Gastrocnemius medialis (tissue), 4 donors: ENCODE results near the gene NT5C3B. TPM values are rescaled to one million over a fixed set of nuclear protein-coding genes. Genes with fewer than 3 reads are reported as not detected.
"Not testable (repeated sequence)": the region's sequence is repeated elsewhere in the genome, so short reads cannot be mapped to it uniquely, and the experiment has no call there.

Experiments used
- ATAC-seq, 2 donors: fragments of 150-250 bp; one replicate each; pipeline ENCODE4 v1.9.1; 2016
- DNase-seq, 2 donors: peaks; one replicate each; pipeline ENCODE4 v3.0.0-alpha.2; 2019
- H3K27ac ChIP-seq, 4 donors: fragments of 200-600 bp; sonication (generic); 1 replicate in 1 of 4; 2 replicates in 3 of 4; pipeline ENCODE4 v1.5.1; 2016 to 2018; ENCODE audit warnings: mild to moderate bottlenecking in 2 of 4, moderate library complexity in 1 of 4
- H3K27me3 ChIP-seq, 3 donors: fragments of 200-600 bp; sonication (generic) in 2 of 3; 1 replicate in 1 of 3; 2 replicates in 2 of 3; pipeline versions ENCODE4 v1.5.1 to v1.6.0; 2016 to 2019; ENCODE audit warnings: mild to moderate bottlenecking in 1 of 3, moderate library complexity in 1 of 3
- H3K36me3 ChIP-seq, 2 donors: fragments of 200-600 bp; sonication (generic) in 1 of 2; one replicate each; pipeline ENCODE4 v1.5.1; 2017 to 2018
- H3K4me1 ChIP-seq, 2 donors: fragments of 200-600 bp; sonication (generic) in 1 of 2; one replicate each; pipeline ENCODE4 v1.5.1; 2016 to 2017; ENCODE audit warnings: mild to moderate bottlenecking in 2 of 2
- H3K4me3 ChIP-seq, 4 donors: fragments of 200-600 bp; sonication (generic) in 3 of 4; 1 replicate in 1 of 4; 2 replicates in 3 of 4; pipeline ENCODE4 v1.5.1; 2016 to 2019; ENCODE audit warnings: mild to moderate bottlenecking in 2 of 4
- H3K9me3 ChIP-seq, 3 donors: fragments of 200-600 bp; sonication (generic) in 2 of 3; 1 replicate in 1 of 3; 2 replicates in 2 of 3; pipeline ENCODE4 v1.5.1; 2016 to 2019
- POLR2A ChIP-seq, 2 donors: fragments of 450-650 bp; IDR thresholded peaks; one replicate each; pipeline ENCODE4 v1.6.1; 2017; ENCODE audit warnings: antibody characterized with exemption in 2 of 2, mild to moderate bottlenecking in 2 of 2, moderate library complexity in 2 of 2
- in situ Hi-C, 4 donors: fragments of 200-750 bp; cut with MboI; loops; one replicate each; pipeline versions ENCODE4 v1.15.0 to v1.8.0; 2017; ENCODE audit warnings: low sequenced_read_pairs in 4 of 4
- intact Hi-C: fragments of 100-400 bp; cut with DNase I; formaldehyde crosslinking; loops from one replicate; pipeline ENCODE4 v1.15.1; 2023; ENCODE audit warnings: low total_unique reads
- total RNA-seq, 4 donors: library from RNA; depleted of rRNA; stranded (reverse); fragments of >200 nt; gene quantifications; one replicate each; pipeline versions ENCODE4 v1.1.0 to v1.2.3, GENCODE V29; 2016
- TF ChIP-seq, protein P1 (sequence below), 5 experiments: fragments of 450-650 bp in 3 of 5; fragments of 200-600 bp in 2 of 5; sonication (generic) in 2 of 5; IDR thresholded peaks in 4 of 5; conservative IDR thresholded peaks in 1 of 5; 1 replicate in 4 of 5; 2 replicates in 1 of 5; pipeline ENCODE4 v1.5.1; 2016 to 2019; ENCODE audit warnings: antibody characterized with exemption in 5 of 5, mild to moderate bottlenecking in 3 of 5, moderate library complexity in 3 of 5

Gene NT5C3B
- total RNA-seq, 4 donors from 2014 or later = 13.8 to 27.6 (median 23.1) TPM

- intact Hi-C loops = loop anchor here (2.0 kb wide), 2 partner anchors 28 to 54 kb away; partner anchors contain the start of genes KLHL10, NT5C3B and P3H4
- H3K4me1 ChIP-seq = peaks cover 20 to 35% of the 10 kb centered on the region in 2 donors
- TF ChIP-seq, protein P1, sequence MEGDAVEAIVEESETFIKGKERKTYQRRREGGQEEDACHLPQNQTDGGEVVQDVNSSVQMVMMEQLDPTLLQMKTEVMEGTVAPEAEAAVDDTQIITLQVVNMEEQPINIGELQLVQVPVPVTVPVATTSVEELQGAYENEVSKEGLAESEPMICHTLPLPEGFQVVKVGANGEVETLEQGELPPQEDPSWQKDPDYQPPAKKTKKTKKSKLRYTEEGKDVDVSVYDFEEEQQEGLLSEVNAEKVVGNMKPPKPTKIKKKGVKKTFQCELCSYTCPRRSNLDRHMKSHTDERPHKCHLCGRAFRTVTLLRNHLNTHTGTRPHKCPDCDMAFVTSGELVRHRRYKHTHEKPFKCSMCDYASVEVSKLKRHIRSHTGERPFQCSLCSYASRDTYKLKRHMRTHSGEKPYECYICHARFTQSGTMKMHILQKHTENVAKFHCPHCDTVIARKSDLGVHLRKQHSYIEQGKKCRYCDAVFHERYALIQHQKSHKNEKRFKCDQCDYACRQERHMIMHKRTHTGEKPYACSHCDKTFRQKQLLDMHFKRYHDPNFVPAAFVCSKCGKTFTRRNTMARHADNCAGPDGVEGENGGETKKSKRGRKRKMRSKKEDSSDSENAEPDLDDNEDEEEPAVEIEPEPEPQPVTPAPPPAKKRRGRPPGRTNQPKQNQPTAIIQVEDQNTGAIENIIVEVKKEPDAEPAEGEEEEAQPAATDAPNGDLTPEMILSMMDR (IDR thresholded peaks at IDR 0.05 in 4 of 5, conservative IDR thresholded peaks at IDR 0.05 in 1 of 5) = no peak
- TF ChIP-seq POLR2A (IDR thresholded peaks at IDR 0.05) = no peak
- DNase-seq (no peak), ATAC-seq (no peak)
- in situ Hi-C loops = no loop called here
- H3K9me3 ChIP-seq = no peaks in the 10 kb centered on the region
- H3K27me3 ChIP-seq = no peaks in the 10 kb centered on the region
- H3K4me3 ChIP-seq = peak overlapping the region; percentile 98 to 100 (median 99)
- peaks cover 0 to 23% of the 10 kb centered on the region in 2 donors for H3K36me3 ChIP-seq
- peak overlapping the region; percentile 92 to 97 (median 94) for H3K27ac ChIP-seq
Measured at GRCh38 chr17:41864498-41864835, 28.4 kb upstream of the NT5C3B start.

- Histone ChIP-seq H3K4me1 (peaks cover 20 to 35% of the 10 kb centered on the region in 2 donors), H3K27me3 (no peaks in the 10 kb centered on the region), H3K27ac (no peak overlapping the region), H3K9me3 (no peaks in the 10 kb centered on the region), H3K36me3 (peaks cover 0 to 13% of the 10 kb centered on the region in 2 donors), H3K4me3 (peak overlapping the region; percentile 98 to 100 (median 99))
- no peak for ATAC-seq
- TF ChIP-seq, protein P1 (IDR thresholded peaks at IDR 0.05 in 4 of 5, conservative IDR thresholded peaks at IDR 0.05 in 1 of 5) = no peak
- TF ChIP-seq POLR2A (IDR thresholded peaks at IDR 0.05) = no peak
- in situ Hi-C loops (no loop called here), intact Hi-C loops (no loop called here)
- no peak for DNase-seq
Measured at GRCh38 chr17:41863074-41863848, 27.2 kb upstream of the NT5C3B start.

GRCh38 chr17:41860254-41860931 lies 24.4 kb upstream of the NT5C3B start:
- Histone ChIP-seq H3K4me3 (no peak overlapping the region), H3K4me1 (peaks cover 20 to 35% of the 10 kb centered on the region in 2 donors), H3K36me3 (no peaks in the 10 kb centered on the region), H3K27me3 (no peaks in the 10 kb centered on the region), H3K27ac (no peak overlapping the region), H3K9me3 (no peaks in the 10 kb centered on the region)
- intact Hi-C loops (no loop called here), in situ Hi-C loops (no loop called here)
- DNase-seq (no peak), ATAC-seq (no peak)
- TF ChIP-seq, protein P1 (IDR thresholded peaks at IDR 0.05 in 4 of 5, conservative IDR thresholded peaks at IDR 0.05 in 1 of 5) = no peak
- TF ChIP-seq POLR2A (IDR thresholded peaks at IDR 0.05) = no peak

DNA sequence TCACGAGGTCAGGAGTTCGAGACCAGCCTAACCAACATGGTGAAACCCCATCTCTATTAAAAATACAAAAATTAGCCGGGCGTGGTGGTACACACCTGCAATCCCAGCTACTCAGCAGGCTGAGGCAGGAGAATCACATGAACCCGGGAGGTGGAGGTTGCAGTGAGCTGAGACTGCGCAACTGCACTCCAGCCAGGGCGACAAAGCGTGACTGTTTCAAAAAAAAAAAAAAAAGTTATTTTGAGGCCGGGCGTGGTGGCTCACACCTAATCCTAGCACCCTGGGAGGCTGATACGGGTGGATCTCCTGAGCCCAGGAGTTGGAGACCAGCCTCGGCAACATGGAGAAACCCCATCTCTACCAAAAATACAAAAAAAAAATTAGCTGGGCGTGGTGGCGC lies 15.3 kb upstream of the NT5C3B start:
- DNase-seq, H3K27me3 ChIP-seq, in situ Hi-C loops, ATAC-seq, intact Hi-C loops, H3K4me3 ChIP-seq, H3K9me3 ChIP-seq, H3K27ac ChIP-seq: not testable (repeated sequence)
- peaks cover 0 to 11% of the 10 kb centered on the region in 2 donors for H3K36me3 ChIP-seq
- peaks cover 13 to 16% of the 10 kb centered on the region in 2 donors for H3K4me1 ChIP-seq
